BJ (cell line): ENCODE results near the gene RAB7A. TPM values are rescaled to one million over a fixed set of nuclear protein-coding genes. Genes with fewer than 3 reads are reported as not detected.

Experiments
- CTCF ChIA-PET: fragments of 350-600 bp; formaldehyde crosslinking; extraction: SDS; loops from one replicate; lab custom pipeline; 2021; ENCODE audit warnings: antibody characterized with exemption, inconsistent platforms; lab: Yijun Ruan, JAX
- POLR2A ChIA-PET: fragments of 300-600 bp; sonication (Branson Sonifier 250); formaldehyde crosslinking; extraction: SDS; loops from one replicate; lab custom pipeline; 2021; ENCODE audit warnings: antibody characterized with exemption; lab: Charles Lee
- DNase-seq: peaks from one replicate; pipeline ENCODE4 v3.0.0-alpha.2; 2011; ENCODE audit warnings: low read depth
- H3K27me3 ChIP-seq: 2 replicates; pipeline ENCODE4 v1.6.0; 2011; ENCODE audit warnings: low read length; ENCODE audit not compliant: control insufficient read depth, insufficient read depth
- H3K36me3 ChIP-seq: 2 replicates; pipeline ENCODE4 v1.5.1; 2011; ENCODE audit warnings: low read length; ENCODE audit not compliant: control insufficient read depth, insufficient read depth
- H3K4me3 ChIP-seq: 2 replicates; pipeline ENCODE4 v1.5.1; 2011; ENCODE audit warnings: low read depth, mild to moderate bottlenecking, control low read depth, low read length
- CTCF ChIP-seq: IDR thresholded peaks from 2 replicates; pipeline ENCODE4 v1.5.1; 2011; ENCODE audit warnings: low read depth, mild to moderate bottlenecking, control low read depth, inconsistent platforms, low read length, moderate library complexity; ENCODE audit not compliant: insufficient read depth
- polyA plus RNA-seq: library from polyadenylated mRNA; depleted of rRNA; stranded (reverse); fragments of >200 nt; gene quantifications from 2 replicates; pipeline ENCODE4 v1.2.3, GENCODE V29; 2011

RAB7A gene
- polyA plus RNA-seq, 1 experiment: 202 TPM

- Histone ChIP-seq H3K36me3 (peaks cover 1% of the 10 kb centered on the region; the same call in 1 of the 2 replicates), H3K27me3 (no peaks in the 10 kb centered on the region), H3K4me3 (no peak overlapping the region)
- POLR2A ChIA-PET: no interaction called here
- no peak for TF ChIP-seq CTCF
- CTCF ChIA-PET: interaction anchor here (0.7 kb wide), 1 partner anchor 41 kb away, joined by 3 read pairs; no protein-coding TSS in a partner anchor
- no peak for DNase-seq
Measured at GRCh38 chr3:128784843-128785242, 58.9 kb downstream of the RAB7A start.

GRCh38 chr3:128786434-128787020 is 60.5 kb downstream of the RAB7A start:
- H3K4me3 ChIP-seq: no peak overlapping the region
- TF ChIP-seq CTCF: no peak
- no peaks in the 10 kb centered on the region for H3K27me3 ChIP-seq
- ChIA-PET CTCF (interaction anchor here (1.1 to 1.4 kb wide), 2 partner anchors 9 to 17 kb away, joined by 3 to 6 read pairs; no protein-coding TSS in a partner anchor), POLR2A (no interaction called here)
- no peak for DNase-seq
- peaks cover 1% of the 10 kb centered on the region; the same call in 1 of the 2 replicates for H3K36me3 ChIP-seq

GRCh38 chr3:128787256-128788253 is 61.6 kb downstream of the RAB7A start:
- H3K27me3 ChIP-seq: no peaks in the 10 kb centered on the region
- no peak overlapping the region for H3K4me3 ChIP-seq
- POLR2A ChIA-PET: no interaction called here
- TF ChIP-seq CTCF: 0 out of 2 replicates have a peak, but pooled peaks have one; percentile 29
- H3K36me3 ChIP-seq: peaks cover 1% of the 10 kb centered on the region; the same call in 1 of the 2 replicates
- CTCF ChIA-PET: interaction anchor here (0.7 to 1.8 kb wide), 4 partner anchors 8 to 107 kb away, joined by 3 to 6 read pairs (median 4); partner anchors contain the start of gene RAB7A
- no peak for DNase-seq

- no peak for DNase-seq
- H3K36me3 ChIP-seq: peaks cover 1% of the 10 kb centered on the region; the same call in 1 of the 2 replicates
- no peak overlapping the region for H3K4me3 ChIP-seq
- CTCF ChIA-PET: interaction anchor here (0.7 to 1.8 kb wide), 2 partner anchors 61 to 107 kb away, joined by 3 to 4 read pairs; partner anchors contain the start of gene RAB7A
- TF ChIP-seq CTCF: no peak
- H3K27me3 ChIP-seq: no peaks in the 10 kb centered on the region
- POLR2A ChIA-PET: no interaction called here
Measured at GRCh38 chr3:128788268-128788869, 62.4 kb downstream of the RAB7A start.
